Measurements from ENCODE around the gene CDK13.

- TF ChIP-seq CTCF (IDR thresholded peaks at IDR 0.05; ENCODE audit: low read depth, low read length) (no peak), EZH2phosphoT487 (IDR thresholded peaks at IDR 0.05; ENCODE audit: low read depth) (no peak)
Observed at GRCh38 chr7:39942883-39943282, 7.2 kb upstream of the CDK13 start.

Measured in OCI-LY3 (cell line).